Erythroblast (primary cell): ENCODE data around the gene ZNF337.

Experiments used
- GATA1 ChIP-seq: IDR thresholded peaks from 2 replicates; pipeline ENCODE4 v1.6.1; 2011; ENCODE audit warnings: low read depth, mild to moderate bottlenecking, control low read depth, low read length, moderate library complexity
- POLR2A ChIP-seq: IDR thresholded peaks from 2 replicates; pipeline ENCODE4 v1.6.1; 2011; ENCODE audit warnings: mild to moderate bottlenecking, low read length

DNA sequence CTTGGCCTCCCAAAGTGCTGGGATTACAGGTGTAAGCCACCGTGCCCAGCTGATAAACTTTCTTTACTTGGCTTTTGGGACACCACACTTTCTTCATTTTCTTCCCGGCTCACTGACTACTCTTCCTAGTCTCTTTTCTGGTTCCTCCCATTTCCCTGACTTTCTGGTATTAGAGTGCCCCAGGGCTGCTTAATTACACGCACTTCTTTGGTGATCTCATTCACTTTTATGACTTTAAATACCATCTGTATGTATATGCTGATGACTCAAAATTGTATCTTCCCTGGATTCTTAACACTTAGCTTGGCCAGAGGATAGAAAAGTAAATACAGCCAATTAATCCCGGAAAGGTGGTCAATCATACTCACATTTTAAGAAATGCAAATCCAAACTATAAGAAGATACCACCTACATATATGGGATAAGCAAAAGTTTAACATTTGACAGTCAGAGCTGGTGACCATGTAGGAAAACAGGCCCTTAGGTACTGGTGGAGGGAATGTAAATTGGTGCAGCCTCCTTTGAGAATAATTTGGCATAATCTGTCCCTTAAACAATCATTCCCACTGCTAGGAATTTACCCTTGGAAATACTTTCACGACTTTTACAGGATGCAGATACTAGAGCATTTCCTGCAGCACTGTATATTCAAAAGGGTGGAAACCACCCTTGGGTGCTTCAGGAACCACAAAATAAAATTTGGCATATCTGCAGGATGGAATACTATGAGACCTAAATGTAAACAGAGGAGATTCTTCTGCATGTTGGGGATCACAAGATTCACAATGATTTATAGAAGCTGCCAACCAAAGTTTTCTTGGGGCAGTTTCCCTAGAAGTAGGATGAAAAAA, 63.5 kb downstream of the ZNF337 start:
- TF ChIP-seq POLR2A (no peak), GATA1 (no peak)
